Liver (tissue), 3 donors: ENCODE measurements around the gene TWF2.

Source experiments
- GABPA ChIP-seq, 2 donors: IDR thresholded peaks in 1 of 2; conservative IDR thresholded peaks in 1 of 2; 2 replicates each; pipeline ENCODE4 v1.6.1; 2016; ENCODE audit warnings: antibody characterized with exemption in 2 of 2, mild to moderate bottlenecking in 1 of 2, moderate library complexity in 1 of 2
- NR2F2 ChIP-seq: IDR thresholded peaks from 2 replicates; pipeline ENCODE4 v1.6.1; 2016; ENCODE audit warnings: antibody characterized with exemption
- RAD21 ChIP-seq, 2 donors: IDR thresholded peaks; 2 replicates each; pipeline ENCODE4 v1.6.1; 2016; ENCODE audit warnings: antibody characterized with exemption in 2 of 2, mild to moderate bottlenecking in 2 of 2
- SP1 ChIP-seq: IDR thresholded peaks from 2 replicates; pipeline ENCODE4 v1.6.1; 2018; ENCODE audit warnings: antibody characterized with exemption, mild to moderate bottlenecking
- TAF1 ChIP-seq: conservative IDR thresholded peaks from 2 replicates; pipeline ENCODE4 v1.6.1; 2016; ENCODE audit warnings: antibody characterized with exemption, mild to moderate bottlenecking
- YY1 ChIP-seq: IDR thresholded peaks from 2 replicates; pipeline ENCODE4 v1.6.1; 2016; ENCODE audit warnings: antibody characterized with exemption, mild to moderate bottlenecking
- TF ChIP-seq, protein P1 (sequence below): fragments of 150-350 bp; IDR thresholded peaks from 2 replicates; pipeline ENCODE4 v1.5.1; 2017; ENCODE audit warnings: improper control_type of control experiment, low read depth, low read length; ENCODE audit not compliant: missing input control
- TF ChIP-seq, protein P2 (sequence below): IDR thresholded peaks from 2 replicates; pipeline ENCODE4 v1.6.1; 2016; ENCODE audit warnings: antibody characterized with exemption
- donor health status: healthy.
- donor health status: healthy.

DNA sequence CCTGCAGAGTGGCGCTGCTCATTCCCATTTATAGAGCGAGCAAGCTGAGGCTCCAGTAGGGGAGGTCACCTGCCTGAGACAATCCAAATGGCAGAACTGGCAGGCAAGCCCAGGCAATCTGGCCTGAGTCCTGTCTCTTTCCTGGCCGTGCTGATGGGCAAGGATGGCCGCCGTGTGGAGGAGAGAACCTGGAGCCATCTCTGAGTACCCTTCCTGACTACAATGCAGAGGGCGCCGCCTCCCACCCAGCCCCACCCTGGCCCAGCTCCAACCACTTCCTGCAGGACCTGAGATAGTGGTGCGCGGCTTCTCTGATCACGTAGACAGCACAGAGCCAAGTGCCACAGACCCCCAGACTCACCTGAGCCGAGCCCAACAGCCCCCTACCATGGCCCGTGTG is 20.5 kb downstream of the TWF2 start:
- TF ChIP-seq NR2F2 (no peak), TAF1 (no peak), YY1 (no peak), RAD21 (IDR thresholded peaks at IDR 0.05) (no peak), GABPA (IDR thresholded peaks at IDR 0.05 in 1 of 2, conservative IDR thresholded peaks at IDR 0.05 in 1 of 2) (no peak), SP1 (no peak)
- TF ChIP-seq, protein P1, sequence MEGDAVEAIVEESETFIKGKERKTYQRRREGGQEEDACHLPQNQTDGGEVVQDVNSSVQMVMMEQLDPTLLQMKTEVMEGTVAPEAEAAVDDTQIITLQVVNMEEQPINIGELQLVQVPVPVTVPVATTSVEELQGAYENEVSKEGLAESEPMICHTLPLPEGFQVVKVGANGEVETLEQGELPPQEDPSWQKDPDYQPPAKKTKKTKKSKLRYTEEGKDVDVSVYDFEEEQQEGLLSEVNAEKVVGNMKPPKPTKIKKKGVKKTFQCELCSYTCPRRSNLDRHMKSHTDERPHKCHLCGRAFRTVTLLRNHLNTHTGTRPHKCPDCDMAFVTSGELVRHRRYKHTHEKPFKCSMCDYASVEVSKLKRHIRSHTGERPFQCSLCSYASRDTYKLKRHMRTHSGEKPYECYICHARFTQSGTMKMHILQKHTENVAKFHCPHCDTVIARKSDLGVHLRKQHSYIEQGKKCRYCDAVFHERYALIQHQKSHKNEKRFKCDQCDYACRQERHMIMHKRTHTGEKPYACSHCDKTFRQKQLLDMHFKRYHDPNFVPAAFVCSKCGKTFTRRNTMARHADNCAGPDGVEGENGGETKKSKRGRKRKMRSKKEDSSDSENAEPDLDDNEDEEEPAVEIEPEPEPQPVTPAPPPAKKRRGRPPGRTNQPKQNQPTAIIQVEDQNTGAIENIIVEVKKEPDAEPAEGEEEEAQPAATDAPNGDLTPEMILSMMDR = no peak
- TF ChIP-seq, protein P2, sequence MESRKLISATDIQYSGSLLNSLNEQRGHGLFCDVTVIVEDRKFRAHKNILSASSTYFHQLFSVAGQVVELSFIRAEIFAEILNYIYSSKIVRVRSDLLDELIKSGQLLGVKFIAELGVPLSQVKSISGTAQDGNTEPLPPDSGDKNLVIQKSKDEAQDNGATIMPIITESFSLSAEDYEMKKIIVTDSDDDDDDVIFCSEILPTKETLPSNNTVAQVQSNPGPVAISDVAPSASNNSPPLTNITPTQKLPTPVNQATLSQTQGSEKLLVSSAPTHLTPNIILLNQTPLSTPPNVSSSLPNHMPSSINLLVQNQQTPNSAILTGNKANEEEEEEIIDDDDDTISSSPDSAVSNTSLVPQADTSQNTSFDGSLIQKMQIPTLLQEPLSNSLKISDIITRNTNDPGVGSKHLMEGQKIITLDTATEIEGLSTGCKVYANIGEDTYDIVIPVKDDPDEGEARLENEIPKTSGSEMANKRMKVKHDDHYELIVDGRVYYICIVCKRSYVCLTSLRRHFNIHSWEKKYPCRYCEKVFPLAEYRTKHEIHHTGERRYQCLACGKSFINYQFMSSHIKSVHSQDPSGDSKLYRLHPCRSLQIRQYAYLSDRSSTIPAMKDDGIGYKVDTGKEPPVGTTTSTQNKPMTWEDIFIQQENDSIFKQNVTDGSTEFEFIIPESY = no peak
